T-helper 2 cell (primary cell): Measurements from ENCODE around the gene ACOT7.

ENCODE experiments used
- DNase-seq, 5 experiments: peaks; one replicate each; pipeline versions ENCODE4 v3.0.0 to v3.0.0-alpha.2; 2012 to 2022

ACOT7 gene

DNA sequence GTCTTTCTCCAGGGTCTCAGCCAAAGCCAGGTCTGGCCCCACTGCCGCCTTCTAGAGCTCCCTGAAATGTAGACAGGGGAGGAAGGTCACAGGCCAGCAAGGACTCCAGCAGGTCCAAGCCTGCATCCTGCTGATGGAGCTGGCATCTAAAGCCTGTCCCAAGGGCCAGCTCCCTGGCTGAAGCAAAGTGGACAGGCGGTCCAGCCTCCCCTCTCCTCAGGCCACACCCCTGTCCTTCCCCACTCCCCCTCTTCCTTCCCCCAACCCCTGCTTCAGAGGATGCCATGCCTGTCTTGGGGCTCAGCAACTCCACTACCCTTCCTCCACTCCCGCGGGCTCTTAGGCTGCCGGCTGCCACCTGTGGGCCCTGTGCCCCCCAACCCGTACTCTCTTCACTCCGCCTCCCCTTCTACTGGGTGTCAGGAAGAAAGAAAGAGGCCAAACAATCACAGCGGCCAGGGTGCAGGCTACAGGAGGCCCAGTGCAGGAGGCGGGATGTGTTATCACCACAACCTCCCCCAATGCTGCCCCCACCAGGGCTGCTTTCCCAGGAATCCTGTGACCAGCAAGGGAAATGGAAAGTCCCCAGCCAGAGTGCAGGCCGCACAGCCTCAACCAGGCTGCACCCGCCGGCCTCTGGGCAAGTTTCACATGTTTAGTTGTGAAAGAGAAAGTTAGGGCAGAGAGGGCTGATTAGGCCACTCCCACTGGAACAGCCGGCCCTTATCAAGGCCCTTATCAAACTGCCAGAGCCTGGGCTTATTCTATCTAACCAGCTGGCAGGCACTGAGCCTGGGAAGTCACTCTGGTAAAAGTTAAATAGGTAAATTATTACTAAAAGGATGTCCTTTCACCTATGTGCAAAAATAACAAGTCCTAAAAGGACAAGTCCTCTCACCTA lies 34.1 kb downstream of the ACOT7 start:
- DNase-seq, result peak in 4 of 5 experiments; percentile 8 to 85 (median 34)

DNA sequence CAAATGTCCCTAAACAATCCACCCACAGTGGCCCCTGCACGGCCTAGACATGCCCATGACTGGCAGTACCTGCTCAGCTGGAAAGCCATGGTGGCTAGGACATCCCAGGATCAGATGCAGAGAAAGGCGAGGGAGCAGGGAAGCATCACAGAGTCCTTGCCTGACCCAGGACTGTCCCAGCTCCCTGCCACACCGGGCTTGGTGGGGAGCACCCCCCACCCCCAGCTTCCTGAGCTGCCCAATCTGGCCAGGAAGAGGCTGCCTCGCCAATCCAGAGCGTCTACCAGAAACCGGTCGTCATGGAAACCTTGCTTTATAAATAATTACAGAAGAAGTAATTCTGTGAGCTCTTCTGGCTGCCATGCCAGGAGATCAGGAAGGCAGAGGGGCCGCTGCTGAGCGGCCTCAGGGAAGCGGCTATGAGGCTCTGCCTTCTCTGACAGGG lies 34.8 kb downstream of the ACOT7 start:
- peak in 4 of 5 experiments; percentile 10 to 79 (median 54) for DNase-seq

DNA sequence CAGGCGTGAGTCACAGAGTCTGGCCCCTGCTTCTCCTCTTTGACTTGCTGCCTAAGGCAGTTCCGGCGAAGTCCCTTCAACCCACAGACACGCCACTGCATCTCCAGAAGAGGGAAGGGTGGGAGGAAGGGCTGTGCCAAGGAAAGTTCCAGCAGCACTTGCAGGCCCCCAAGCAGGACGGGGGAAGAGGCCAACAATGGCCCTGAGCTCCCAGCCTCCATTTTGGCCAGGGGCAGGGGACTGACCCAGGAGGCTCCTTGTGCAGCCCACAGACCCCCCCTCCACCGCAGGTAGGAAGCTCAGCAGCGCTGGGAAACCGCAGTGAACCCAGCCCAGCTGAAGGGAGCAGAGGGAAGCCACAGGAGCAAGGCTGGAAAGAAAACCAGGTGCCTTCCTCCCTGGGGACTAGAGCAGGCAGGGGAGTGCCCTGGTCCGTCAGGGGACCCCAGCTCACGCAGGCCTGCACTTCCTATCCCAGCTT lies 35.4 kb downstream of the ACOT7 start:
- peak in 1 of 5 experiments; percentile 44 for DNase-seq

DNA sequence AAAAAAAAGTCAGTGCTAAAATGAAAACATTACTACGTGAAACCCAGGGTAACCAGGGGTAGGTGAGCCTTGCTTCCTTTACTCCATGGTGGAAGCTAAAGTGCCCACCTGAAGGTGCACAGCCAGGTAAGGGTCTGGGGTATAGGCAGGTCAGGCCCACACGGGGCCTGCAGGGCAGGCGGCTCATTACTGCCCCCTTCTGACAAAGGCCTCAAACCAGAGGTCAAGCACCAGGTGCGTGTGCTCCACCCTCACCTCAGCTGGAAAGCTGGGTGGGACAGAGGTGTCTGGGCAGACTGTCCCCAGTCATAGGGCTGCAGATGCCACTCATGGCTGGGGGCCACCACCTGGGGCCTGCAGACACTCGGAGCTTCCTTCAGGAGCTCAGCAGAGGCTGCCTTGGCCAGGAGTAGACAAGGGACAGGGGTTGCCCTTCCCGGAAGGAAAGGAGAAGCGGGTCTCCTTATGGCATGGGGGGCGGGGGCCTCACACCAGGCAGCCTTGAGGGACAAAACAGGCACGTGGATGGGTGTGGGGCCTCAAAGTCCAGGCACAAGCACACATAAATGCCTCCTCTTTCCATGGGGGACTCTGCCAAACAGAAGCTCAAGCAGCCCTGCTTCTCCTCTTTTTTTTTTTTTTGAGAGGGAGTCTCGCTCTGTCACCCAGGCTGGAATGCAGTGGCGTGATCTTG lies 36.2 kb downstream of the ACOT7 start:
- no peak for DNase-seq

DNA sequence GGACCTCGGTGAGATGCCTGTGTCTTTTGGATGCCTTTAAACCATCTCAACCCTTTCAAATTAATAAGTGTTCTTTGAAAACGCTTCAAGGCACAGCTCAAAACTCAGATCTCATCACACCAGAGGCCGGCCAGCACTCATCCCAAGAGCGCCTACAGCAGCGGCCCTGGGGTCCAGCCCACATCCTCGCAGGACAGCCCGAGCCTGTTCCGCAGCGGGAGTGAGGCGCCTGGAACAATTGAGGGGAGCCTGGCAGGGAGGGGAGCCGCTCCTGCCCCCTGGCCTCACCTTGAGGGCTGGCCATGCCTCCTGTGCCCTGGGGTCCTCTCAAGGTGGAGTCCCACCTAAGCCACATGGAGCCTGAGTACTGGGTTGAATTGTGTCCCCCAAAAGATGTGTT lies 37.9 kb downstream of the ACOT7 start:
- DNase-seq, result no peak

DNA sequence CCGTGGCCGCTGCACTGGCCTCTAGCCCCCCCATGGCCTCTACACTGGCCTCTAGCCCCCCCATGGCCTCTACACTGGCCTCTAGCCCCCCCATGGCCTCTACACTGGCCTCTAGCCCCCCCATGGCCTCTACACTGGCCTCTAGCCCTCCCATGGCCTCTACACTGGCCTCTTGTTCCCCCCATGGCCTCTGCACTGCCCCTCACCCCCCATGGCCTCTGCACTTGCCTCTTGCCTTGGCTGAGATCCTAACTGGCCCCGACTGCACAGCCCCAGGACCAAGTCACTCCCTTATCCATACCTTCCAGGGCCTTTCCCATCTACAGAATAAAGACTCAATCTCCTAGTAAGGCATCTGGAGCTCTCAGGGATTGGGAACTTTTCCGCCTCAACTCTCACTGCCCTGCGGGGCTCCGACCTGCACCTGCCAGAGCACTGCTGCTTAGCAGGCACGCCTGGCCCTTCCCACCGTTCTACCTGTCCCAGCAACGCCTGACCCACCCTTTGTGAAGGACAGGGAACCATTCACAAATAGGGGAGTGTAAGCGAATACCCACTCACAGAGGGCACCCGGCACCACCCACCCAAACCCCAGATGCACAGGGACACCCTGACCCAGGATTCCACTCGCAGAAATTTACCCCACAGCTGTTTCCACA lies 38.8 kb downstream of the ACOT7 start:
- DNase-seq, result no peak

DNA sequence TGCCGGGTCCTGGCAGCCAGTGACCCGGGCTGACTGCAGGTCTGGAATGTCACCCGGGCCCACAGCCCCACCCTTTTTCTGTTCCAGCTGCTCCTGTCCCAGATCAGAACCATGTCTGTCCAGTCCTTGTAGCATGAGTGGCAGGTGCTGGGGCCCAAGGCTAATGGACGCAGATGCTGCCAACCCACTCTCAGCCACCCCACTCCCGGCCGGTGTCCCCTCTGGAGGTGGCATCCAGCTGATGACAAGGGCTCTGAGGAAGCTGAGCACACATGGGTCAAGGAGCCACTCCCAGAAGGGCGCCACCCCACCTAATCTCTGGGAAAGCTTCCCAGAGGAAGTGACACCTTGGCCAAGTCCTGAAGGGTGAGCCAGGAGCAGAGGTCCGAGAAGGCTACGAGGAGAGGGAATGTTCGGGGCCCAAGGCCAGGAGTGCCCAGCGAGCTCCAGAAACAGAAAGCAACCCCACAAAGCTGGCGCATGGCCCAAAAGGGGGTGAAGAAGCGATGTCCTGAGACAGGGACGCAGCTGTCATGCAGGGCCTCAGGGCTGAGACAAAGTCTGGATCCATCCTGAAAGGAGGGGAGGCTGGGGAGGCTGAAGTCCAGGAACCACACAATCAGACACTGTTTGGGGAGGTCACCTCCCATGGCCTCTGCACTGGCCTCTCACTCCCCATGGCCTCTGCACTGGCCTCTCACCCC lies 39.5 kb downstream of the ACOT7 start:
- DNase-seq, result no peak

DNA sequence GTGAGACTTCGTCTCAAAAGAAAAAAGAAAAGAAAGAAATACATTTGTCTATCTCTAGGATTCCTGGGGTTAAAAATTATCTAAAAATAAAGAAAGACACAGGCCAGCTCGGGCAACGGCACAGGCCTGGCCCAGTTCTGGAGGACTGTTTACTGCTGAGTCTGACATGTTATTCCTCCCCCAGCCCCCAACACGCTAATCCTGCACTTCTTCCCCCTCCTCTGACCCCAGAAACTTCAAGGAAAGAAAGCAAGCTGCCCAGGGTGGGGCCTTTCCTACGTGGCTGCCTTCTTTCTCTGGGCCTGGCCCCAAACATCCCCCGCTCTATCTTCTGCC lies 40.0 kb downstream of the ACOT7 start:
- no peak for DNase-seq

DNA sequence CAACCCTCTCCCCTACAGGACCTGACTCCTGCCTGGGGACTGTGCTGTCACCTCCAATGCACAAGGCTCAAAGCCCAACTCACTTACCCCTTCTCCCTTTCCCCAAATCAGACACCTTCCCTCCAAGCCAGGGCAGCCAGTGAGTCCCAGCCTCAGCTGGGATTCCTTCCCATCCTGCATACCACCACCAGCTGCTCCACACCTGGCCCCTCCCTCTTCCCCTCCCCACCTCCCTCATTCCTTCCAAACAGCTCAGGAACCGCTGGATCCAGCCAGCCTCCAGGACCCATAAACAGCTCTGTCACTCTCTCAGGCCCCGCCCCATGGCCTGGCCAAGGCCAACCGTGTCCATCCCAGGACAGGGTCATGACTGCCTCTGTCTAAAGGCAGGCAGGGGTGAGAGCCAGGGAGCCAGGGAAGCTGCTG lies 41.4 kb downstream of the ACOT7 start:
- DNase-seq, result no peak

DNA sequence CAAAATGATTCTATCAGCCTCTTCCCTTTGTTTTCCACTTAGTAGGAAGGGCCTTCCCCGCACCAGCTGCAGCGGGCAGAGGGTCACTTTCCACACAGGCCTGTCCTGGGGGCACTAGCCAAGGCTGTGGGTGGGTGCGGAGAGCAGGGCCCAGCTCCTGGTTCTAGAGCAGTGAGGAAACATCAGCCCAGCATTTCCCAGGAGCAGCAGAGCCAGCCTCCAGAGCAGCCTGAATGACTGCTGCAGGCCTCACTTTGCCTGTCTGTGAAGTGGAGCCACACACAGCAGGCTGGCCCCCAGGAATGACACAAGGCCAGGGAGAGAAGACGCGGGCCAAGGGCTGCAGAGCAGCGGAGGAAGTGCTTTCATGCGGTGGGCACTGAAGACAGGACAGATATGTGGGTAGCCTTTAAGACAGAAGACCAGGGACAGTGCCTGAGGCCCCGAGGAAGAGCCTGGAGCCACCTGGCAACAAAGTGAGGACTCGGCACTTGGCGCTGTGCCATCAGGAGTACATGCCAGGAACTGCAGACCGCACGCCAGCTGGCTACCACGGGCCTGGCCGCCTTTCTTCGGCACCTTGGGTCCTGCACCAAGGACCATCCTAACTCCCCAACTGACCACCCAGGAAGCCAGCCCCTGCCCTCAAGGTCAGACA lies 42.0 kb downstream of the ACOT7 start:
- DNase-seq, result no peak

DNA sequence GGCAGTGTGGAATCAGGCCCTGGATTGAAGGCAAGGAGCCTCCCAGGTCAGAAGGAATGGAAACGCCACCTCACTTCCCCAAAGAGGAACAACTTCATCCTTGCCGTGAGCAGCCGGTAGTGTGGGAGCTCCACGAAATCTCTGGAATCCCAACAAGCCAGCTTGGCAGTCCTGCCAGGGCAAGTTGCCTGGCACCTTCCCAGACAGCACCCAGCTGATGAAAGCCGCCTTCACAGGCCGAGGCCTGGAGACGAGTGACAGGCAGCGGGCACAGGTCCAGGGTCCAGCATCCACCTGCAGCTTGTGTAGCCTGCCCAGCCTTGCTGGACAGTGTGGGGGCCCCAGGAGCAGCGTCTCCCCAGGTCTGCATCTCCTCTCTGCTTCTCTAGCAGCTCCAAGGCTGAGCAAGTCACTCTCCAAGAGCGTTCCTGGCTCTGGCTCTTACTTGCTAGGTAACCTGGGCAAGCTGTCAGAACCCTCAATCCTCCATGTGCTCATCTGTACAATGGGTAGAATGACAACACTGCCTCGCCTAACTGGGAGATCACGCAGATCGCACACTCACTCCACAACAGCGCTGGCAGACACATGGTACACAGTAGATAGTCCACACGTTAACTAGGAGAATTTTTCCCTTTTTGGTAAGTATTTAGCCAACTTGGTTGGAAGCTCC lies 43.0 kb downstream of the ACOT7 start:
- no peak for DNase-seq

DNA sequence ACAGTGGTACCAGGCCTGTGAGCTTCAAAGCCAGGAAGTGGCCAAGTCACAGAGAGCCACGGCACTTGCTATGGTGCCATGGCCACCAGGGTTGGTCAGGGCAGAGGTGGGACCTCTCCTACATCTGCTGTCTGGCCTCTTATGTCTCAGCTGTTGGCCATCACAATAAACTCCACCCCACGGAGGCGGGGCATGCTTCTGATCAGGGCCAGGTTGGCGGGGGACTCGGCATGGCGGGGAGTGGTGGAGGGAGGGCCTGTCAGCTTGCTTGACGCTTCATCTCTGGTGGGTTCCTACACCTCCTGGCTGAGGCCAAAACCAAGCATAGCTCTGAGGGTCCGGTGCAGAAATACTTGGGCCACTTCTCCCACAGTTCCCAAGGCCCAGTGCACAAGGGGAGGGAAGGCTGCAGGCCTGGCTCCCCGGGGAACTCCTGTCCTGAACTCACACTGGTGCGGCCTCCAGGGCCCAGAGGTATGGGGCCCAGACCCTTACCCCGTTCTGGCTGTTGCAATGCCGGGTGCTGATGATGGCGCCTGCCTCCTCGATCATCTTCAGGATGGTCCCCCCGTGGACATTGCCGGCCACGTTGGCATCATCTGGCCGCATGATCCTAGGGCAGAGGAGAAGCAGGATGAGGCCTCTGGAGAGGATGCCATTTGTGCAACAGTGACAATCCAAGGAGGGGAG lies 44.2 kb downstream of the ACOT7 start:
- DNase-seq, result peak in 1 of 5 experiments; percentile 17

DNA sequence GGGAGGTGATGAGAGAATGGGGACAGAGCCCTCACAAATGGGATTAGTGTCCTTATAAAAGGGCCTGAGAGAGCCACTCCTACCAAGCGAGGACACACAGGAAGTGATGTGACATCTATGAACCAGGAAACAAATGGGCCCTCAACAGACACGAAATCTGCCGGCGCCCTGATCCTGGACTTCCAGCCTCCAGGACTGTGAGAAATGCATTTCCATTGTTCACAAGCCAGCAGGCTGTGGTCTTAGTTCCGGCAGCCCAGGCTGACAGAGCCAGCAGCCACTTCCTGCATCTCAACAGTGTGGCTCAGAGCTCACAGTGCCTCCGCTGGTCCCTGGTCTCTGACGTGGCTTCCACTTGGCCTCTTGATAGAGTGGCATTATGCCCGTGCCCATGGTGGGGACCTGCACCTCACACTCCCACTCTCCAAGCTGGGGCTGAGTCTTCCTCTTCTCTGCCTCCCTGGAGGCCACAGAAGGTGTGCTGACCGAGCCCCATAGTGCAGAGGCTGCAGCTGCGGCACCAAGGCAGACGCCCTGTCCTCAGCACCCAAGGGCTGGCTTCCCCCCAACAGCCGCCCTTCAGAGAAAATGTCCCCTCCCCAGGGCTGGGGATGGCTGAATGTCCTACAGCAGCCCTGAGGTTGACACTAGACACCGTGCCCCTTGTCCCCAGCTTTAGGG lies 44.9 kb downstream of the ACOT7 start:
- peak in 4 of 5 experiments; percentile 3 to 89 (median 46) for DNase-seq

DNA sequence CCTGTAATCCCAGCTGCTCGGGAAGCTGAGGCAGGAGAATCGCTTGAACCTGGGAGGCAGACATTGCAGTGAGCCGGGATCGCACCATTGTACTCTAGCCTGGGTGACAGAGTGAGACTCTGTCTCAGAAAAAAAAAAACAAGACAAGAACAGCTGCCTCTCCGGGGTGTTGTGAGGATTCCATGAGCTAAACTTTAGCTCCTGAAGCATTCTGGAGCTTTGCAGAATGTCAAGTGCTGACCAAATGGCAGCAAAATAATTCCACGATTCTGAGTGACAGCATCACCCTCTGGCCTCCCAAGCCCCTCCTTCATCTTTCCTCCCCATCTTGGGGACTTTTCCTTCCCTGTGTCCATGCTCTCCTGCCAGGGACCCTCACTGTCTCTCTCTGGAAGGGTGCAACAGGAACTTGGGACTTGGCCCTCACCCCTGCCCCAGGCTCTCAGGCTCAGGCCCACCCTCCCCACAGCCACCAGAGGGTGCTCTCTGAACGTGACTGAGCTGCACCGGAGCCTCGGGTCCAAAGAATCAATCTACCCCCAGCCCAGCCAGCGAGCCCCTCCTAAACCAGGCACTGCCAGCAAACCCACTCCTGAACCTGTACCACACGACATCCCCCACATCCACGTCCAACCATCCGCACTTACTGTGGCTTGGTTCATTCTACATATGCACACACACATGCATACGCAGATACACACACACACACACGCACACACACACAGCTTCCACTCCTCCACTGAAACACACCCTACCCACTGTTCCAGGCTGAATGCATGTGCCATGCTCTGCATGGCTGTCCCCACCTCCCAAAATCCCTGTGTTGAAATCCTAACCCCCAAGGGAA lies 45.7 kb downstream of the ACOT7 start:
- DNase-seq, result peak; percentile 39 to 86 (median 54)

DNA sequence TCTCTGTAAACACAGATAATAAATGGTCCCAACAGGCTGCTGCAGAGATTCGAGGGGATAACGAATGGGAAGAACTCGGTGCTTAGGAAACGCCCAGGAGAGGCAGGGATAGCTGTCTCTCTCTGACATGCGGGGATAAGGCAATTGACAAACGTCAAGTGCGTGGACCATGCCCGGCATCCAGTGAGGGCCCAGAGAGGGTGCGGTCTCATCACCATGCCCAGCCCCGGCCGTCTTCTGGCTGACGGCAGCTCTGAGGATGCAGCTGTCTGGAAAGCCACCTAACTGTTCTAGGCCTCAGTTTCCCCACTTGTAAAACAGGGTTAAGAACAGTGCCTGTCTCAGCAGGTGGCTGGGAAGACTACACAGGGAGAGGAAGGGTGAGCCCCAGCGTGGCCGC lies 48.1 kb downstream of the ACOT7 start:
- no peak for DNase-seq

DNA sequence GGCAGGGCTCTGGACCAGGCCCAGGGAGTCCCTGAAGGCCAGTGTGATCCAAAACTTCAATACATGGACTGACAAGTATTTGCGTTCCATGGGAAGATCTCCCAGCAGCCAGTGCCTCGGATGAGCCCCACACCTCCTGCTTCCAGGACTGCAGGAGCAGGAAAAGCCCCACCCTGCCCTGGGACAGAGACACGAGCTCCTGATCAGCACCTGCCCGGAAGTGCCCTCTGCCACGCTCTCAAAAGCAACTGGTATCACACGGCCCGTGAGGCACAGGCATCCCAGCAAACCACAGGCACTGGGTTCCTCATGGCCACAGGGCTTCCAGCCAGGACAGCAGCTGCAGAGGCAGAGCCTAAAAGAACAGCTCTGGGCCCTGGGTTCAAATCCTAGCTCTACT lies 48.6 kb downstream of the ACOT7 start:
- DNase-seq, result no peak

DNA sequence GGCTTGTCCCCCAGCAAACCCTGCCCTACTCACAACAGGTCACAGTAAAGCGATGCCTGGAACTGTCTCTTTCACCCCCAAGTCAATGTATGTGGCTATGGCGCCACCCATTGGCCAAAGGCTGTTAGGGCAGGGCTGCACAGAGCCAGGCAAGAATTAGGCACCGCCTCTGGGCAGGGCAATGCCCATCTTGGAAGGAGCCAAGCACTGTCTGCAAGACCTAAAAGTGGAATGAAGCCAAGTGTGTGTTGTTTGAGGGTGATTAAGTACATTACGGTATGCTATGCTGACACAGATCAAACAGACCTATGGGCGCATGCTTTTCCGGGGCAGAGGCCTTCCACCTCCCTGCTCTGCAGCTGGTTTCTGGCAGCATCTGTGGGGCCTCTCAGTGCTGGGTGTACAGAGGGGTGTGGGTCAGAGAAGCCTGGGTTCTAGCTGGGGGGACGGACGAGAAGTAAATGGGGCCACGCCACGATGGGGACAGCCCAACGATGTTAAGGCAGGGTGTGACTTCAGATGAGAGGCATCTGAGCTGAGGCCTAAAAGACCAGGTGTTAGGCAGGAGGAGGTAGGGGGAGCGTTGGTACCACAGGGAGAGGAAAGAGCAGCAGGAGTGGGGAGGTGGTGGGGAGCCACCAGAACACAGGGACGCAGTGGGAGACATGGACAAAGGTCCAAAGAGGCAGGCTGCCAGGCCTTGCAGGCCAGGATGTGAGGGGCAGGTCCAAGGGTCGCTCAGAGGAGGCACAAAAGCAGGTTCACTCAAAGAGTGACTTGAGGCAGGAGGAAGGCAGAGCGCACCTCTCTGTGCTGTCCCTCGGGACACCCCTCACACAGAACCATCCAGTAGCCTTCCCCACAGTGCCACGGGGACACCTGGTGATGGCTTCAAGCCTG lies 49.8 kb downstream of the ACOT7 start:
- peak in 4 of 5 experiments; percentile 26 to 72 (median 41) for DNase-seq

DNA sequence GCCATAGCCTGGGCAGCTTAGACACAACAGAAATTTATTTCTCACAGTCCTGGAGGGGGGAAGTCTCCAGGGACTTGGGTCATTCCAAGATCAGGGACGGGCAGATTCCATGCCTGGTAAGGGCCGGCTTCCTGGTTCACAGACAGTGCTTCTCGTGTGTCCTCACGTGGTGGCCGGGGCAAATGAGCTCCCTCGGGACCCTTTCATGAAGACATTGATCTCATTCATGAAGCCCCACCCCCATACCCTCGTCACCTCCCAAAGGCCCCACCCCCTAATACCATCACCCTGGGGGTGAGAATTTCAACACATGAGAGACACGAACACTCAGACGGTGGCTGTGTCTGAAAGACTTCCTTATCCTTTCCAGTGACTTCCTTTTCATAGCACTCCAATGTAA lies 51.5 kb downstream of the ACOT7 start:
- DNase-seq, result no peak
